Fibroblast of skin of back (primary cell): Measurements from ENCODE around the gene RBP2.

Source experiments
- DNase-seq: peaks from one replicate; pipeline ENCODE4 v3.0.0-alpha.2; 2013

Gene RBP2

GRCh38 chr3:139480585-139480984 lies 4.3 kb upstream of the RBP2 start:
- no peak for DNase-seq

- no peak for DNase-seq
Observed at GRCh38 chr3:139477710-139478640, 1.7 kb upstream of the RBP2 start.

- DNase-seq, result no peak
Observed at GRCh38 chr3:139473155-139473771, 3.1 kb downstream of the RBP2 start.

GRCh38 chr3:139472380-139473010 lies 3.8 kb downstream of the RBP2 start:
- no peak for DNase-seq

GRCh38 chr3:139470199-139470598 lies 6.1 kb downstream of the RBP2 start:
- DNase-seq, result no peak

- DNase-seq, result no peak
Observed at GRCh38 chr3:139468399-139468798, 7.9 kb downstream of the RBP2 start.

- no peak for DNase-seq
Observed at GRCh38 chr3:139466360-139466759, 10.0 kb downstream of the RBP2 start.

- no peak for DNase-seq
Observed at GRCh38 chr3:139465636-139466035, 10.7 kb downstream of the RBP2 start.

- DNase-seq, result no peak
Observed at GRCh38 chr3:139463466-139463865, 12.8 kb downstream of the RBP2 start.

- DNase-seq, result no peak
Observed at GRCh38 chr3:139460529-139460928, 15.8 kb downstream of the RBP2 start.

GRCh38 chr3:139460076-139460475 lies 16.2 kb downstream of the RBP2 start:
- DNase-seq, result no peak

GRCh38 chr3:139458348-139458747 lies 18.0 kb downstream of the RBP2 start:
- no peak for DNase-seq

GRCh38 chr3:139457066-139457465 lies 19.2 kb downstream of the RBP2 start:
- no peak for DNase-seq

GRCh38 chr3:139456386-139456785 lies 19.9 kb downstream of the RBP2 start:
- DNase-seq, result no peak

GRCh38 chr3:139455855-139456254 lies 20.5 kb downstream of the RBP2 start:
- DNase-seq, result peak; percentile 12

- DNase-seq, result no peak
Observed at GRCh38 chr3:139455206-139455605, 21.1 kb downstream of the RBP2 start.

GRCh38 chr3:139454346-139454745 lies 22.0 kb downstream of the RBP2 start:
- DNase-seq, result no peak

- DNase-seq, result no peak
Observed at GRCh38 chr3:139450159-139450558, 26.2 kb downstream of the RBP2 start.

- no peak for DNase-seq
Observed at GRCh38 chr3:139449566-139449965, 26.8 kb downstream of the RBP2 start.

- DNase-seq, result no peak
Observed at GRCh38 chr3:139448104-139448503, 28.2 kb downstream of the RBP2 start.

GRCh38 chr3:139447486-139447885 lies 28.8 kb downstream of the RBP2 start:
- no peak for DNase-seq

- DNase-seq, result no peak
Observed at GRCh38 chr3:139444446-139444845, 31.9 kb downstream of the RBP2 start.

GRCh38 chr3:139443186-139443585 lies 33.1 kb downstream of the RBP2 start:
- no peak for DNase-seq

- no peak for DNase-seq
Observed at GRCh38 chr3:139441656-139442055, 34.7 kb downstream of the RBP2 start.
